GM18907 (cell line): ENCODE results near the gene ATAD3B.
"Not testable (repeated sequence)": the region's sequence is repeated elsewhere in the genome, so short reads cannot be mapped to it uniquely, and the experiment has no call there.

ENCODE experiments used
- ATAC-seq: cut with Tn5 transposase; IDR thresholded peaks from one replicate; pipeline ENCODE4 v1.9.1; 2021; ENCODE audit warnings: mild to moderate bottlenecking, moderate library complexity; ENCODE audit not compliant: unreplicated experiment

Gene ATAD3B

GRCh38 chr1:1529936-1530335 is 58.4 kb downstream of the ATAD3B start:
- no peak for ATAC-seq

GRCh38 chr1:1531947-1532346 is 60.4 kb downstream of the ATAD3B start:
- no peak for ATAC-seq

- ATAC-seq: not testable (repeated sequence)
Measured at GRCh38 chr1:1533176-1533893, 61.8 kb downstream of the ATAD3B start.

- ATAC-seq: not testable (repeated sequence)
Measured at GRCh38 chr1:1533894-1534291, 62.3 kb downstream of the ATAD3B start.

DNA sequence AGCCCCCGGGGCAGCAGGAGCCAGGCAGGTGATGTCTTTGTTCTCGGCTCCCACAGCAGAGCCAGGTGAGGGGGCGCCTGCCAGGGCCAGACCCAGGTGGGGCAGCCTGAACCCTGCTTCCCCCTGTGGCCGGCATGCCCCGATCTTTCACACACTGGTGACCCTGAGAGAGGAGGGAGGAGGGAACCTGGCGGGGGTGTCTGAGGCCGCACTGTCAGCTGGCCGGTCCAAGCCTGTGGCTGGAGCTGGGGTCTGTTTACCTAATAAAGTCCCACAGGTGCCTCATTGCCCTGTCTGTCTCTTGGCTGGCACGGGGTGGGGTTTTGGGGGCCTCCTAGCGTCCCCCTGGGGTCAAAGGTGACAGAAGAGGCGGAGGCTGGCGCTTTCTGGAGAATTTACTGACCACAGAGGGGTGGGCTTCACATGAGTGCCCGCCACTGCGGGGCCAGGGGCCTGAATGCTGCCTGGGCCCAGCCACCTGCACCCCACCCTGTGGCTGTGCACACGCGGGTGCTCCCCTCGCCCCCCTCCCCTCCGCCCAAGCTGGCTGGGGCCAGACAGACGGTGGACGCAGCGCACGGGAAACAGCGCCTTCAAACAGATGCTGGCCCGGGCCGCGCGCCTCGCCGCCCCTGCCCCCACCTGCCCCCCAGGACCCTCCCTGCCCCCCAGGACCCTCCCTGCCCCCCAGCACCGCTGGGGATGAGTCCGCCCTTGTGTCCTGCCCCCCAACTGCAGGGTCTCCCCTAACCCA is 63.0 kb downstream of the ATAD3B start:
- ATAC-seq: no peak

DNA sequence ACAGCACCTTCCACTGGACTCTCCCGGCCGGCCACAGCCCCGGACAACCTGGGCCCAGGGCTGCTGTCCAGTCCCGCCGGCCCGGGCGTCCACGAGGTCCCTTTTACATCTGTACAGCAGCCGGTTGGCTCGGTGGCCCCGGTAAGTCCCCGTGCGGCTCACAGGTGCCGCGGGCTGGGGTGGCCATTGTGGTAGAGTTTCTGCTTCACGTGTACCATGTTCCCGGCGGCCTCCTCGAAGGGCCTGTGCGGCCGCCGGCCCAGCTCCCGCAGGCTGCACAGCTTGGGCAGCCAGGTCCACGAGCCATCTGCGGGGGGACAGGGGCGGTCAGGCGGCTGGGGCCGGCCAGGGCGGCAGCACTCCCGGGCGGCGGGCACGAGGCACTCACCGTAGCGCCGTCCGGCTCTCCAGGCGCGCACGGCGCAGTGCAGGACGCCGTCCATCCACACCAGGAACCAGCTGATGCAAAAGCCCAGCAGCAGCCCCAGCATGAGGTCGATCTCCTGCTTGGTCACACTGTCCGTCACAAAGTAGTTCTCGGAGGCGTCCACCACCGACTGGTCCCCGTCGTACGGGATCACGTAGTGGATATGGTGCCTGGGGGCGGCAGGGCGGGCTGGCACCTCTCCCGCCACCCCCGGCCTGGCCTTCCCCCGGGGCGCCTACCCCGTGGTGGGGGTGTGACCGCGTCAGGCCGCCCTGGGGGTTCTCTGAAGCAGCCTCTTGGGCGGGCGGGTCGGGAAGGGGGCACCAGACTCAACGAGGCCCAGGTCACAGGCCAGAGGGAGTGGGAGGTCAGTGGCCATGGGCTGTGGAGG is 63.8 kb downstream of the ATAD3B start:
- ATAC-seq: no peak

DNA sequence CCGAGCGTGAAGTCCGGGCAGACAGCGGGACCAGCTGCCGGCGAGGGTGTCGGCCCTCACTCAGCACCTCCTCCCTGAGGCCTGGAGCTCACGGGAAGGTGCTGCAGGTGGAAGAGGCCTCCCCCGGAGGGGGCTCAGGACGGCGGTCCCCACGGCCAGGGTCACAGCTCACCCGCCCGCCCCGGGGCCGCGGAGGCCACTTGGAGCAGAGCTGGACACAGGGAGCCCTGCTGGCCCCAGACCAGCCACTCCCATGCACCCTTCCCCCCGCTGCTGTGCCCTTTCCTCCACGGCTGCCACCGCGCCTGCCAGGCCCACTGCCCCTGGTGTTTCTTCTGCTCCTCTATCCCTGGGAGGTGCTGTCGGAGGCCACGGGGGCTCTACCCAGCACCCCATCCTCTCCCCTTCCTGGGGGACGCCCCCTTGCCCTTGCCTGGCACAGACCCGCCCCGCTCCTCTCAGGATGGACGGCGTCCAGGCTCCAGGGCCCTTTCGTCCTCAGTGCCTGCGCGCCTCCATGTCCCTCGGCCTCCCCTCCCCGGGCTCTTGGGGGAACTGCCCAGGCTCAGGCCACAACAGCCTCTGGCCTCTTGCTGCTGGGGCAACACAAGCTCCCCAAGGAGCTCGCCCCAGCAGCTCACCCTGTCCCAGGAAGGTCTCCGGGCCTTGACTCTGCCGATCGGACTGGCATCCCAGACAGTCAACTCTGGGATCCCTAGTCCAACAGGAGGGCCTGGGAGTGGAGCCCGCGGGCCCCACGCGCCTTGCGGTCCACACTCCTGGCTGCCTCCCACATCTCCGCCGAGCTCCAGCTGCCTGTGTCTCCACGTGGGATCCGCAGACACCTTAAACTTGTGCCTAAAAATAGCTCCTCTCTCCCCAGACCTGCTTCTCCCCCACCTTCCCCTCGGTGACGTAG is 64.7 kb downstream of the ATAD3B start:
- no peak for ATAC-seq

DNA sequence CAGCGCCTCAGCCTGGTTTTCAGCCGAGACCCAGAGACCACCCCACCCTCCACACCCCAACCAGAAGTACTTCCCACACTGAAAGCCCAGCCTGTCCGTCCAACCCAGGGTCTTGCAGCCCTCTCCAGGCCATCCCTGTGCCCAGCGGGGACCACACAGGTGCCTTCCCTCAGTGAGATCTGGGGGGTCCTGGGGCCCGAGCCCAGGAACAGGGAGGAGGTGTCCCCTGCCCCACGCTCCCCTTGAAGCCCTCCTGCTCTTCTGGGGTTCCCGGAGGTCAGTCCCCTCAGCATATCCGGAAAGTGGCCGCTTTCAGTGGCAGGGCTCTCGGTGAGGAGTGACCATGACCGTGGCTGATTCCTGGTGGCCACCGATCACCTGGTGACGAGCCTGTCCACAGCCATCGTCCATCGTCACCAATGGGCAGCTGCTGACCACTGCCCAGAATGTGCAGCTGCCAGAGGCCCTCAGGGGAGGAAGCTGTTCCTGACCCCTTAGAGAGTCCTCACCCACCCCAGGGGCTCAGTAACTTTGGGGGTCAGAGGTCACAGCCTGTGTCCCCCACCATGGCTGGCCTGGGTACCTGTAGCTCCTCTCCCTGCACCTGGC is 65.5 kb downstream of the ATAD3B start:
- no peak for ATAC-seq

- no peak for ATAC-seq
Measured at GRCh38 chr1:1537626-1538250, 66.2 kb downstream of the ATAD3B start.

- ATAC-seq: no peak
Measured at GRCh38 chr1:1538334-1538733, 66.8 kb downstream of the ATAD3B start.

DNA sequence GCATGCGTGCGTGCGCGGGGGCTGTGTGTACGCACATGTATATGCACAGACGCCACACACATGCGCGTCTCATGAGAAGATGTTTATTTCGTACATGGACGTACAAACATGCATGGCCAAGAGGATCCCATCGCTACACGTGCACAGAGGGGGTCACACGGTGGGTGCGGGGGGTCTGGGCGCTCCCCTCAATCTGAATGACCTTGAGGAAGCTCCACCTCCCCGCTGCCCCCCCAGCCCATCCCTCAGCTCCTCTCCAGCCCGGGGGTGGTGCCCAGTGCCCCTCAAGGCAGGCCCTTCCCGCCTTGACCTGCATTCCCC is 67.4 kb downstream of the ATAD3B start:
- ATAC-seq: no peak

DNA sequence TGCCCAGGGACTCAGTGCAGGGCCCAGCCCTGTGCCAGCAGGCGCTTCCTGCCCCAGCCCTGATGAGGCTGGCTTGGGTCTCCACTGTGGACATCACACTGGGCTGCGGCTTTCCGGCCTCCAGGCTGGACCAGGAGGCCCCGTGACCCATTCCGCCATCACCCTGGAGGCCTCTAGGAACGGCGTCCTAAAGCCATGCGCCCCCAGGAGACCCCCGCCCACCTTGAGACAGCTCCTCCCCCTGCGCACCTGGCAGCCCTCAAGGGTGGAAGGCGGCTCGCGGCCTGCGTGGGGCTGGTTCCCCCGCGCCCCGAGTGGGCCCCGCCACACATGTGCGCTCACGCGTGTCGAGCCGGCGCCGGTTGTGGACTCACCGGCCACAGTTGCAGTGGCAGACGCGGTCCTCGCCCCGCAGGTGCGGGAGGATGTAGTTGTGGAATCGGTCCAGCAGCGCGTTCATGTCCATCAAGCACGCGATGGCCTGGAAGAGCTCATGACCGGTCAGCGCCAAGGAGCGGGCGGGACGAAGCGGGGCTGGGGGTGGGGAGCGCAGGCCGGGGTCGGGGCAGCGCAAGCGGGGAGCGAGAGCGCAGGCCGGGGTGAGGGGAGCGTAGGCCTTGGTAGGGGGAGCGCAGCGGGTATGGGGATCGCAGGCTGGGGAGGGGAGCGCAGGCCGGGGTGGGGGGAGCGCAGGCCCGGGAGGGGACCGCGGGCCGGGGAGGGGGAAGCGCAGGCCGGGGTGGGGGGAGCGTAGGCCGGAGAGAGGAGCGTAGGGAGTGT is 67.9 kb downstream of the ATAD3B start:
- ATAC-seq: no peak

DNA sequence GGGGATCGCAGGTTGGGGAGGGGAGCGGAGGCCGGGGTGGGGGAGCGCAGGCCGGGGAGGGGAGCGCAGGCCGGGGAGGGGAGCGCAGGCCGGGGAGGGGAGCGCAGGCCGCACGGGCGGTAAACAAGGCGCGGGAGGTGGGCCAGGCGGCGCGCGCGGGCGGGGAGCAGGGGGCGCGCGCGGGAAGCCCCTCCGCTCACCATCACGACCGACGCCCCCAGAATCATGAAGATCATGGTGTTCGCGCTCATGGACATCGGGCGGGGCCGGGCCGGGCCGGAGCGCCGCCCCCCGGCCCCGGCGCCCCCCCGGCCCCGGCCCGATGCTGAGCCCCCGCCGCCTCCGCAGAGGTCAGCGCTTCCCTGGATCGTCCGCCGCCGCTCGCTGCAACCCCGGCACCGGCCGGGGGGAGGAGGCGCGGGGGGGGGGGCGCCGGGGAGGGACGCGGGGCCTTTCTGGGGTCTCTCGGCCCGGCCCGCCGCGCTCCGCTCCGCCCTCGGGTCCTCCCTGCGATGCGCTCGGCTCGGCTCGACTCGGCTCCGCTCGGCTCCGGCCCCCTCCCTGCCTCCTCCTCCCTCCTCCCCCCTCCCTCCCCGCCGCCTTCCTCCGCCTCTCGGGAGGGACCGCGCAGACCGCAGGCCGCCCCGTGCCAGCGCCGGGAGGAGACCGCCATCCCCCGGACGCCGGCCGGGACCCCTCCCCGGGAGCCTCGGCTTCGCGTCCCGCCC is 68.7 kb downstream of the ATAD3B start, which contains the start of gene TMEM240:
Gene TMEM240, minus strand, starts transcription at position 535 of the 728 bp plus-strand sequence. Its CDS starts 278 bp downstream, at position 257.
- no peak for ATAC-seq

GRCh38 chr1:1540818-1541628 is 69.5 kb downstream of the ATAD3B start:
- no peak for ATAC-seq

- ATAC-seq: no peak
Measured at GRCh38 chr1:1541956-1542765, 70.6 kb downstream of the ATAD3B start.
